ENCODE results near the gene SCAMP1.

Gene SCAMP1

GRCh38 chr5:78499485-78499884, 139.1 kb downstream of the SCAMP1 start:
- no peak for DNase-seq

- no peak for DNase-seq
Measured at GRCh38 chr5:78500028-78500427, 139.6 kb downstream of the SCAMP1 start.

- no peak for DNase-seq
Measured at GRCh38 chr5:78500871-78501270, 140.5 kb downstream of the SCAMP1 start.

GRCh38 chr5:78501411-78502352, 141.3 kb downstream of the SCAMP1 start:
- no peak for DNase-seq

- no peak for DNase-seq
Measured at GRCh38 chr5:78503958-78504653, 143.7 kb downstream of the SCAMP1 start.

- peak; percentile 97 for DNase-seq
Measured at GRCh38 chr5:78504704-78505677, 144.6 kb downstream of the SCAMP1 start.

GRCh38 chr5:78505860-78506259, 145.4 kb downstream of the SCAMP1 start:
- no peak for DNase-seq

- DNase-seq: no peak
Measured at GRCh38 chr5:78506261-78507024, 146.0 kb downstream of the SCAMP1 start.

- no peak for DNase-seq
Measured at GRCh38 chr5:78507531-78507930, 147.1 kb downstream of the SCAMP1 start.

GRCh38 chr5:78508186-78508765, 147.9 kb downstream of the SCAMP1 start:
- no peak for DNase-seq

GRCh38 chr5:78509145-78509865, 148.9 kb downstream of the SCAMP1 start:
- DNase-seq: no peak

GRCh38 chr5:78509884-78510769, 149.7 kb downstream of the SCAMP1 start:
- no peak for DNase-seq

- no peak for DNase-seq
Measured at GRCh38 chr5:78511121-78511906, 150.9 kb downstream of the SCAMP1 start.

- DNase-seq: no peak
Measured at GRCh38 chr5:78512435-78512834, 152.0 kb downstream of the SCAMP1 start.

GRCh38 chr5:78513441-78513840, 153.0 kb downstream of the SCAMP1 start:
- DNase-seq: no peak

- no peak for DNase-seq
Measured at GRCh38 chr5:78514427-78515330, 154.3 kb downstream of the SCAMP1 start.

- DNase-seq: no peak
Measured at GRCh38 chr5:78515670-78516069, 155.3 kb downstream of the SCAMP1 start.

Data from NCI-H446 treated with DMSO at 0.1 percent for 48 hours (cell line).